Measurements from ENCODE around the gene LMOD1.

DNA sequence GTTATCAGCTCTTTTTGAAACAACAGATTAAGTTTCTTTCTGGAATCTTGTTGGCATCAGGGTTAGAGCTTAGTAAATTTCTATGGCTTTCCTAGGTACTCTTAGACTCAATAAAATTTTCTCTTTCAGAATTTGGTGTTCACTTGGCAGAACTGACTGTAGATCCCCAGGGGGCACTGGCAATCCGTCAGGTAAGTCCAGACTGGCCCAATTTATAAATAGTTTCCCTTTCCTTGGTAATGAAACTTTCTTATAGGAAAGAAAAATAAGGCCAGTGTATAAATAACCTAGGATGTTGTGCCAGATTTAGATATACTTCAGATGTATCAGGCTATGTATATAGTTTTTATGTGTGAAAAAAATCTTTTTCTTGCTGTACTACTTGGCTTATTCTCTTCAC lies 99.2 kb downstream of the LMOD1 start:
- TF ChIP-seq, protein P1, sequence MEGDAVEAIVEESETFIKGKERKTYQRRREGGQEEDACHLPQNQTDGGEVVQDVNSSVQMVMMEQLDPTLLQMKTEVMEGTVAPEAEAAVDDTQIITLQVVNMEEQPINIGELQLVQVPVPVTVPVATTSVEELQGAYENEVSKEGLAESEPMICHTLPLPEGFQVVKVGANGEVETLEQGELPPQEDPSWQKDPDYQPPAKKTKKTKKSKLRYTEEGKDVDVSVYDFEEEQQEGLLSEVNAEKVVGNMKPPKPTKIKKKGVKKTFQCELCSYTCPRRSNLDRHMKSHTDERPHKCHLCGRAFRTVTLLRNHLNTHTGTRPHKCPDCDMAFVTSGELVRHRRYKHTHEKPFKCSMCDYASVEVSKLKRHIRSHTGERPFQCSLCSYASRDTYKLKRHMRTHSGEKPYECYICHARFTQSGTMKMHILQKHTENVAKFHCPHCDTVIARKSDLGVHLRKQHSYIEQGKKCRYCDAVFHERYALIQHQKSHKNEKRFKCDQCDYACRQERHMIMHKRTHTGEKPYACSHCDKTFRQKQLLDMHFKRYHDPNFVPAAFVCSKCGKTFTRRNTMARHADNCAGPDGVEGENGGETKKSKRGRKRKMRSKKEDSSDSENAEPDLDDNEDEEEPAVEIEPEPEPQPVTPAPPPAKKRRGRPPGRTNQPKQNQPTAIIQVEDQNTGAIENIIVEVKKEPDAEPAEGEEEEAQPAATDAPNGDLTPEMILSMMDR (IDR thresholded peaks at IDR 0.05; ENCODE audit: extremely low read depth in 1 of 2, insufficient read depth in 1 of 2, low read depth in 1 of 2, low read length in 2 of 2): no peak
- TF ChIP-seq EZH2 (IDR thresholded peaks at IDR 0.05; ENCODE audit: borderline replicate concordance, low read depth, low read length, severe bottlenecking): no peak
- no peak for TF ChIP-seq POLR2AphosphoS5 (IDR thresholded peaks at IDR 0.05; ENCODE audit: insufficient read depth, low read depth, low read length)
- TF ChIP-seq POLR2A (IDR thresholded peaks at IDR 0.05; ENCODE audit: low read depth, low read length): no peak
- TF ChIP-seq MAX (IDR thresholded peaks at IDR 0.05; ENCODE audit: insufficient read depth, insufficient read length): no peak
- TF ChIP-seq GATA2 (IDR thresholded peaks at IDR 0.05; ENCODE audit: insufficient read depth, insufficient read length, low read depth, low read length): no peak
- TF ChIP-seq MYC (IDR thresholded peaks at IDR 0.05; ENCODE audit: low read depth, low read length): no peak
- TF ChIP-seq JUN (IDR thresholded peaks at IDR 0.05; ENCODE audit: borderline replicate concordance, insufficient read depth, insufficient read length, low read depth): no peak

Data from endothelial cell of umbilical vein (primary cell).